ENCODE results near the gene CCL7. TPM values are rescaled to one million over a fixed set of nuclear protein-coding genes. Genes with fewer than 3 reads are reported as not detected.

The CCL7 gene
- total RNA-seq, 1 donor from 2014 or later = not detected

Other genes with a start within 250 kb of the CCL7 start
- not detected in 2 replicates for gene CCL2, start 14.9 kb upstream of the CCL7 start, total RNA-seq
- not detected in 2 replicates for gene CCL11, start 15.5 kb downstream of the CCL7 start, total RNA-seq
- not detected in 2 replicates for gene CCL8, start 49.2 kb downstream of the CCL7 start, total RNA-seq
- not detected in 2 replicates for gene CCL13, start 86.3 kb downstream of the CCL7 start, total RNA-seq
- 8.4 and 9.5 TPM in 2 replicates for gene CCL1, start 93.0 kb downstream of the CCL7 start, total RNA-seq